ENCODE measurements around the gene SPA17. TPM values are rescaled to one million over a fixed set of nuclear protein-coding genes. Genes with fewer than 3 reads are reported as not detected.

The SPA17 gene
- total RNA-seq, 1 donor from 2014 or later: 8.9 TPM

Other genes with a start within 250 kb of the SPA17 start
- not detected for gene OR8B4, start 249.0 kb upstream of the SPA17 start, total RNA-seq (ENCODE audit: insufficient read depth, low replicate concordance)
- 4.6 TPM for gene OR8B8, start 228.2 kb upstream of the SPA17 start, total RNA-seq (ENCODE audit: insufficient read depth, low replicate concordance)
- not detected for gene OR8B12, start 130.2 kb upstream of the SPA17 start, total RNA-seq (ENCODE audit: insufficient read depth, low replicate concordance)
- gene OR8A1, start 103.9 kb upstream of the SPA17 start, total RNA-seq (ENCODE audit: insufficient read depth, low replicate concordance): 7.0 TPM
- gene PANX3, start 62.5 kb upstream of the SPA17 start, total RNA-seq (ENCODE audit: insufficient read depth, low replicate concordance): not detected
- 24.3 TPM for gene TBRG1, start 51.0 kb upstream of the SPA17 start, total RNA-seq (ENCODE audit: insufficient read depth, low replicate concordance)
- 8.4 TPM for gene SIAE, start 165 bp upstream of the SPA17 start, total RNA-seq (ENCODE audit: insufficient read depth, low replicate concordance)
- not detected for gene NRGN, start 66.0 kb downstream of the SPA17 start, total RNA-seq (ENCODE audit: insufficient read depth, low replicate concordance)
- not detected for gene VSIG2, start 78.4 kb downstream of the SPA17 start, total RNA-seq (ENCODE audit: insufficient read depth, low replicate concordance)
- 9.4 TPM for gene ESAM, start 88.4 kb downstream of the SPA17 start, total RNA-seq (ENCODE audit: insufficient read depth, low replicate concordance)
- 43.8 TPM for gene MSANTD2, start 126.5 kb downstream of the SPA17 start, total RNA-seq (ENCODE audit: insufficient read depth, low replicate concordance)
- gene ROBO3, start 191.5 kb downstream of the SPA17 start, total RNA-seq (ENCODE audit: insufficient read depth, low replicate concordance): 17.3 TPM
- gene ROBO4, start 224.0 kb downstream of the SPA17 start, total RNA-seq (ENCODE audit: insufficient read depth, low replicate concordance): 13.0 TPM
- gene HEPN1, start 245.3 kb downstream of the SPA17 start, total RNA-seq (ENCODE audit: insufficient read depth, low replicate concordance): not detected

Measured in umbilical cord (tissue), 1 donor.